Measurements from ENCODE around the gene SYTL4. TPM values are rescaled to one million over a fixed set of nuclear protein-coding genes. Genes with fewer than 3 reads are reported as not detected.

Gene SYTL4
- polyA plus RNA-seq, 2 of the 4 experiments (the other 2 are of a cell fraction) = 3.3 to 3.9 TPM

DNA sequence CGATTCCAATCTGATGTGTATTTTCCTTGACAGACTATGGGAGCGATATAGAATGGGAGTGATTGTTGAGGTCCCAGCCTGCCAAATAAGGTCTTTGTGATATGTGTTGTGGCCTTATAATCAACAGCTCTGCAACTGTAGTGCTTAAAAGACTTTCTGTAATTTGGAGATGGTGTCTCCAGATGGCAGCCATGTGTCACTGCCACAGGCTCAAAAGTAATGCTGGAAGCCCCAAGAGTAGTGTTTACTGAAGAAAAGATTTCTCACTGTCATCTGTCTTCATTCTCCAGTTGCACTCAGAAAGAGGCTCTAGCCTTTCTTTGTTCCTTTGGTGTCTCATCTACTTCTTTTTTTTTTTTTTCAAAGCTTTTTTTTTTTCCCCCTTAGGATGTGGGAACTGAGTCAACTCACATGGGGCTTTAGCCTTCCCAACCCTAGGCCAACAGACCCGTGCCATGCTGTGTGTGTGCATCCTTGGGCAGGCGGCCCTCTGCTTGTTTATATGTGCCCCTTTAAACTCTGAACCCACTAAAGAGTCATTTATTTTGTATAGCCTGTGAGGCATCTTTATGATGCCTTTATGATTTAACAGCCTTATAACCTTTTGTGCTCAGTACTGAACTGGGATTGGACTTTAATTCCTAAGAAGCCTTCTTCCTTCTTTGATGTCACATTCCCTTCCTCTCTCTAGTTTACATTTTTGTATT, 72.3 kb downstream of the SYTL4 start:
- ChIA-PET POLR2A (no interaction called here), CTCF (no interaction called here)
- no peak for FAIRE-seq
- Histone ChIP-seq H3K27ac (no peak overlapping the region), H3K9me3 (no peaks in the 10 kb centered on the region), H3K4me2 (no peak overlapping the region), H3K4me3 (no peak overlapping the region), H3K4me1 (no peaks in the 10 kb centered on the region)
- no peak for DNase-seq (ENCODE audit: low read depth in 1 of 2, low spot score in 1 of 2)
- 94% methylated on average over 4 of the region's 4 CpGs for WGBS (ENCODE audit: missing lambda C conversion rate)
- TF ChIP-seq FOXS1 (CRISPR knock-in tag; IDR thresholded peaks at IDR 0.05) (no peak), CHD4 (IDR thresholded peaks at IDR 0.05; ENCODE audit: borderline replicate concordance) (no peak), HOXA7 (CRISPR knock-in tag; IDR thresholded peaks at IDR 0.05) (no peak), ZC3H11A (IDR thresholded peaks at IDR 0.05) (no peak), MYC (IDR thresholded peaks at IDR 0.05; ENCODE audit: borderline replicate concordance, low read length) (no peak), POLR2A (IDR thresholded peaks at IDR 0.05; ENCODE audit: low read length) (no peak), RFX5 (IDR thresholded peaks at IDR 0.05) (no peak), FOSL2 (IDR thresholded peaks at IDR 0.05) (no peak), FOSL2 (CRISPR knock-in tag; IDR thresholded peaks at IDR 0.05) (no peak), KDM1A (IDR thresholded peaks at IDR 0.05; ENCODE audit: low read depth) (no peak), HOXB5 (CRISPR knock-in tag; IDR thresholded peaks at IDR 0.05) (no peak), RARB (CRISPR knock-in tag; IDR thresholded peaks at IDR 0.05) (no peak), CEBPB (IDR thresholded peaks at IDR 0.05) (no peak), SMC3 (IDR thresholded peaks at IDR 0.05) (no peak), ESRRA (IDR thresholded peaks at IDR 0.05; ENCODE audit: borderline replicate concordance, low read length) (no peak)
- TF ChIP-seq, protein P1, sequence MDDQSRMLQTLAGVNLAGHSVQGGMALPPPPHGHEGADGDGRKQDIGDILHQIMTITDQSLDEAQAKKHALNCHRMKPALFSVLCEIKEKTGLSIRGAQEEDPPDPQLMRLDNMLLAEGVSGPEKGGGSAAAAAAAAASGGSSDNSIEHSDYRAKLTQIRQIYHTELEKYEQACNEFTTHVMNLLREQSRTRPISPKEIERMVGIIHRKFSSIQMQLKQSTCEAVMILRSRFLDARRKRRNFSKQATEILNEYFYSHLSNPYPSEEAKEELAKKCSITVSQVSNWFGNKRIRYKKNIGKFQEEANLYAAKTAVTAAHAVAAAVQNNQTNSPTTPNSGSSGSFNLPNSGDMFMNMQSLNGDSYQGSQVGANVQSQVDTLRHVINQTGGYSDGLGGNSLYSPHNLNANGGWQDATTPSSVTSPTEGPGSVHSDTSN (IDR thresholded peaks at IDR 0.05) = no peak
- TF ChIP-seq, protein P2, sequence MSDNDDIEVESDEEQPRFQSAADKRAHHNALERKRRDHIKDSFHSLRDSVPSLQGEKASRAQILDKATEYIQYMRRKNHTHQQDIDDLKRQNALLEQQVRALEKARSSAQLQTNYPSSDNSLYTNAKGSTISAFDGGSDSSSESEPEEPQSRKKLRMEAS (IDR thresholded peaks at IDR 0.05) = no peak
- TF ChIP-seq, protein P3, sequence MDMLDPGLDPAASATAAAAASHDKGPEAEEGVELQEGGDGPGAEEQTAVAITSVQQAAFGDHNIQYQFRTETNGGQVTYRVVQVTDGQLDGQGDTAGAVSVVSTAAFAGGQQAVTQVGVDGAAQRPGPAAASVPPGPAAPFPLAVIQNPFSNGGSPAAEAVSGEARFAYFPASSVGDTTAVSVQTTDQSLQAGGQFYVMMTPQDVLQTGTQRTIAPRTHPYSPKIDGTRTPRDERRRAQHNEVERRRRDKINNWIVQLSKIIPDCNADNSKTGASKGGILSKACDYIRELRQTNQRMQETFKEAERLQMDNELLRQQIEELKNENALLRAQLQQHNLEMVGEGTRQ (IDR thresholded peaks at IDR 0.05) = no peak
- TF ChIP-seq, protein P4, sequence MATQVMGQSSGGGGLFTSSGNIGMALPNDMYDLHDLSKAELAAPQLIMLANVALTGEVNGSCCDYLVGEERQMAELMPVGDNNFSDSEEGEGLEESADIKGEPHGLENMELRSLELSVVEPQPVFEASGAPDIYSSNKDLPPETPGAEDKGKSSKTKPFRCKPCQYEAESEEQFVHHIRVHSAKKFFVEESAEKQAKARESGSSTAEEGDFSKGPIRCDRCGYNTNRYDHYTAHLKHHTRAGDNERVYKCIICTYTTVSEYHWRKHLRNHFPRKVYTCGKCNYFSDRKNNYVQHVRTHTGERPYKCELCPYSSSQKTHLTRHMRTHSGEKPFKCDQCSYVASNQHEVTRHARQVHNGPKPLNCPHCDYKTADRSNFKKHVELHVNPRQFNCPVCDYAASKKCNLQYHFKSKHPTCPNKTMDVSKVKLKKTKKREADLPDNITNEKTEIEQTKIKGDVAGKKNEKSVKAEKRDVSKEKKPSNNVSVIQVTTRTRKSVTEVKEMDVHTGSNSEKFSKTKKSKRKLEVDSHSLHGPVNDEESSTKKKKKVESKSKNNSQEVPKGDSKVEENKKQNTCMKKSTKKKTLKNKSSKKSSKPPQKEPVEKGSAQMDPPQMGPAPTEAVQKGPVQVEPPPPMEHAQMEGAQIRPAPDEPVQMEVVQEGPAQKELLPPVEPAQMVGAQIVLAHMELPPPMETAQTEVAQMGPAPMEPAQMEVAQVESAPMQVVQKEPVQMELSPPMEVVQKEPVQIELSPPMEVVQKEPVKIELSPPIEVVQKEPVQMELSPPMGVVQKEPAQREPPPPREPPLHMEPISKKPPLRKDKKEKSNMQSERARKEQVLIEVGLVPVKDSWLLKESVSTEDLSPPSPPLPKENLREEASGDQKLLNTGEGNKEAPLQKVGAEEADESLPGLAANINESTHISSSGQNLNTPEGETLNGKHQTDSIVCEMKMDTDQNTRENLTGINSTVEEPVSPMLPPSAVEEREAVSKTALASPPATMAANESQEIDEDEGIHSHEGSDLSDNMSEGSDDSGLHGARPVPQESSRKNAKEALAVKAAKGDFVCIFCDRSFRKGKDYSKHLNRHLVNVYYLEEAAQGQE (IDR thresholded peaks at IDR 0.05) = no peak
- ATAC-seq = no peak

DNA sequence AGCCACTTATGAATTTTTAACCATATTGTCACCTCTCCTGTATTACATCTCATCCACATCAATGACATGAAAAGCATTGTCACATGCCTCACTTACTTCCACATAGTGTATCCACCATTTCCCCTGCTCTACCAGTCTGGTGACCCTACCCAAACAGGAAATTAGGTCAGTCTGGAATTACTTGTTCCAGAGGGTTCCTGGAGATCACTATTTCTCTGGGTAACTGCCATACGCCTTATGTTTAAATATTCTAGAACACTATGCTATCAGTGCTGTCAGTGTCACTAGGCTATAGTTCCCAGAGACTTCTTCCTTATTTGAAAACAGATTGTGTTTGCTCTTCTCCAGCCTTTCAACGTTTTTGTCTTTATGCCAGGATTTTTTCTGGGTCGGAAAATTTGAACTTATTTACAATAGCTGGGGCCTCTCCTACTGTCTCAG, 73.0 kb downstream of the SYTL4 start:
- CTCF ChIA-PET = no interaction called here
- FAIRE-seq (no peak), ATAC-seq (no peak), DNase-seq (ENCODE audit: low read depth in 1 of 2, low spot score in 1 of 2) (no peak)
- Histone ChIP-seq H3K4me1 (no peaks in the 10 kb centered on the region), H3K9me3 (no peaks in the 10 kb centered on the region), H3K27ac (no peak overlapping the region), H3K4me3 (no peak overlapping the region), H3K4me2 (no peak overlapping the region)
- WGBS (ENCODE audit: missing lambda C conversion rate) = 31% methylated on average over 3 of the region's 3 CpGs
- TF ChIP-seq, protein P5, sequence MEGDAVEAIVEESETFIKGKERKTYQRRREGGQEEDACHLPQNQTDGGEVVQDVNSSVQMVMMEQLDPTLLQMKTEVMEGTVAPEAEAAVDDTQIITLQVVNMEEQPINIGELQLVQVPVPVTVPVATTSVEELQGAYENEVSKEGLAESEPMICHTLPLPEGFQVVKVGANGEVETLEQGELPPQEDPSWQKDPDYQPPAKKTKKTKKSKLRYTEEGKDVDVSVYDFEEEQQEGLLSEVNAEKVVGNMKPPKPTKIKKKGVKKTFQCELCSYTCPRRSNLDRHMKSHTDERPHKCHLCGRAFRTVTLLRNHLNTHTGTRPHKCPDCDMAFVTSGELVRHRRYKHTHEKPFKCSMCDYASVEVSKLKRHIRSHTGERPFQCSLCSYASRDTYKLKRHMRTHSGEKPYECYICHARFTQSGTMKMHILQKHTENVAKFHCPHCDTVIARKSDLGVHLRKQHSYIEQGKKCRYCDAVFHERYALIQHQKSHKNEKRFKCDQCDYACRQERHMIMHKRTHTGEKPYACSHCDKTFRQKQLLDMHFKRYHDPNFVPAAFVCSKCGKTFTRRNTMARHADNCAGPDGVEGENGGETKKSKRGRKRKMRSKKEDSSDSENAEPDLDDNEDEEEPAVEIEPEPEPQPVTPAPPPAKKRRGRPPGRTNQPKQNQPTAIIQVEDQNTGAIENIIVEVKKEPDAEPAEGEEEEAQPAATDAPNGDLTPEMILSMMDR (IDR thresholded peaks at IDR 0.05) = no peak
- TF ChIP-seq NR3C1 (IDR thresholded peaks at IDR 0.05) (no peak), RARB (CRISPR knock-in tag; IDR thresholded peaks at IDR 0.05) (no peak), NPAS2 (CRISPR knock-in tag; IDR thresholded peaks at IDR 0.05; ENCODE audit: borderline replicate concordance) (no peak), RNF2 (IDR thresholded peaks at IDR 0.05; ENCODE audit: borderline replicate concordance, low read depth) (no peak), EP300 (IDR thresholded peaks at IDR 0.05) (no peak), EHF (CRISPR knock-in tag; IDR thresholded peaks at IDR 0.05) (no peak), EHMT2 (IDR thresholded peaks at IDR 0.05; ENCODE audit: low read depth) (no peak), ZSCAN20 (CRISPR knock-in tag; IDR thresholded peaks at IDR 0.05) (no peak)
- TF ChIP-seq, protein P6, sequence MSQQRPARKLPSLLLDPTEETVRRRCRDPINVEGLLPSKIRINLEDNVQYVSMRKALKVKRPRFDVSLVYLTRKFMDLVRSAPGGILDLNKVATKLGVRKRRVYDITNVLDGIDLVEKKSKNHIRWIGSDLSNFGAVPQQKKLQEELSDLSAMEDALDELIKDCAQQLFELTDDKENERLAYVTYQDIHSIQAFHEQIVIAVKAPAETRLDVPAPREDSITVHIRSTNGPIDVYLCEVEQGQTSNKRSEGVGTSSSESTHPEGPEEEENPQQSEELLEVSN (IDR thresholded peaks at IDR 0.05; ENCODE audit: borderline replicate concordance, low read depth) = no peak
- TF ChIP-seq, protein P1 (IDR thresholded peaks at IDR 0.05) = no peak
- POLR2A ChIA-PET = no interaction called here
